Right lobe of liver (tissue), 6 donors: Measurements from ENCODE around the gene GATM. TPM values are rescaled to one million over a fixed set of nuclear protein-coding genes. Genes with fewer than 3 reads are reported as not detected.

Experiments
- ATAC-seq, 4 donors: fragments of 200-7000 bp; cut with Tn5 transposase; one replicate each; pipeline ENCODE4 v1.9.1; 2020; ENCODE audit warnings: mild to moderate bottlenecking in 4 of 4, moderate library complexity in 4 of 4
- DNase-seq, 3 donors: peaks; one replicate each; pipeline ENCODE4 v3.0.0-alpha.2; 2020
- H3K27ac ChIP-seq, 3 donors: fragments of 200-600 bp; one replicate each; pipeline ENCODE4 v1.8.0; 2022
- H3K27me3 ChIP-seq, 2 donors: fragments of 200-600 bp; one replicate each; pipeline ENCODE4 v1.8.0; 2022
- H3K36me3 ChIP-seq, 4 donors: fragments of 200-600 bp; sonication (generic) in 1 of 4; one replicate each; pipeline versions ENCODE4 v1.5.1 to v1.8.0; 2017 to 2022; ENCODE audit warnings: control low read depth in 1 of 4
- H3K4me1 ChIP-seq, 4 donors: fragments of 200-600 bp; sonication (generic) in 1 of 4; one replicate each; pipeline versions ENCODE4 v1.5.1 to v1.8.0; 2017 to 2022; ENCODE audit warnings: control low read depth in 1 of 4
- H3K4me3 ChIP-seq, 3 donors: fragments of 200-600 bp; one replicate each; pipeline ENCODE4 v1.8.0; 2022
- H3K9me3 ChIP-seq, 4 donors: fragments of 200-600 bp; sonication (generic) in 1 of 4; one replicate each; pipeline versions ENCODE4 v1.5.1 to v1.8.0; 2017 to 2022; ENCODE audit warnings: control low read depth in 1 of 4
- CTCF ChIP-seq, 4 donors: fragments of 200-600 bp in 3 of 4; fragments of 450-650 bp in 1 of 4; IDR thresholded peaks; one replicate each; pipeline versions ENCODE4 v1.5.1 to v1.8.0; 2016 to 2022; ENCODE audit warnings: antibody characterized with exemption in 4 of 4, mild to moderate bottlenecking in 2 of 4
- POLR2A ChIP-seq: fragments of 450-650 bp; IDR thresholded peaks from one replicate; pipeline ENCODE4 v1.6.1; 2017; ENCODE audit warnings: antibody characterized with exemption, mild to moderate bottlenecking
- WGBS: methylation state at CpG from one replicate; pipeline ENCODE4 v1.1.6; 2018; ENCODE audit warnings: low coverage, low lambda C conversion rate; ENCODE audit not compliant: insufficient coverage; ENCODE audit errors: missing lambda C conversion rate; 5-methylcytosine and 5-hydroxymethylcytosine counted together
- intact Hi-C, 2 donors: fragments of 100-400 bp; cut with DNase I; formaldehyde crosslinking; loops; one replicate each; pipeline versions ENCODE4 v1.11.2 to v1.14.1; 2022
- total RNA-seq, 6 experiments: library from RNA; depleted of rRNA in 2 of 6; stranded (reverse); fragments of >200 nt in 2 of 6; fragmentation: NEBNext Ultra II Directional in 3 of 6; extraction: Animal tissue kit (Norgen Biotek cat#: 25700) in 3 of 6; gene quantifications; one replicate each; pipeline versions ENCODE4 v1.1.0 to v1.2.4, GENCODE V29; 2016 to 2023
- donor health status: DM: no; HTN: yes; CAD: no.
- donor health status: DM: no; HTN: no; CAD: no.
- donor health status: DM: no; HTN: no; CAD: no.
- donor health status: DM: no; HTN: yes; CAD: no.
- donor health status: DM: no; HTN: yes; CAD: no.

Gene GATM
- total RNA-seq, 6 experiments from 2014 or later = 404 to 1,363 (median 579) TPM

- no peaks in the 10 kb centered on the region for H3K9me3 ChIP-seq
- ATAC-seq = no peak
- no peak for TF ChIP-seq CTCF (IDR thresholded peaks at IDR 0.05)
- TF ChIP-seq POLR2A = no peak
- WGBS = 86% methylated on average over 1 of the region's 1 CpG
- no peak overlapping the region for H3K4me3 ChIP-seq
- peaks cover 0 to 97% (median 41%) of the 10 kb centered on the region in 4 donors for H3K36me3 ChIP-seq
- H3K27me3 ChIP-seq = no peaks in the 10 kb centered on the region
- no peak for DNase-seq
- no peak overlapping the region for H3K27ac ChIP-seq
- H3K4me1 ChIP-seq = peaks cover 0 to 33% (median 15%) of the 10 kb centered on the region in 4 donors
- intact Hi-C loops = no loop called here
Measured at GRCh38 chr15:45364271-45364670, 14.1 kb downstream of the GATM start.

GRCh38 chr15:45363801-45364200 is 14.5 kb downstream of the GATM start:
- H3K27ac ChIP-seq = no peak overlapping the region
- peaks cover 0 to 93% (median 39%) of the 10 kb centered on the region in 4 donors for H3K36me3 ChIP-seq
- H3K4me3 ChIP-seq = no peak overlapping the region
- H3K9me3 ChIP-seq = no peaks in the 10 kb centered on the region
- TF ChIP-seq POLR2A = no peak
- TF ChIP-seq CTCF (IDR thresholded peaks at IDR 0.05) = no peak
- ATAC-seq = no peak
- no peak for DNase-seq
- H3K27me3 ChIP-seq = no peaks in the 10 kb centered on the region
- intact Hi-C loops = no loop called here
- WGBS = 35% methylated on average over 3 of the region's 3 CpGs
- peaks cover 0 to 33% (median 14%) of the 10 kb centered on the region in 4 donors for H3K4me1 ChIP-seq

GRCh38 chr15:45363334-45363733 is 15.0 kb downstream of the GATM start:
- intact Hi-C loops = no loop called here
- TF ChIP-seq CTCF (IDR thresholded peaks at IDR 0.05) (no peak), POLR2A (no peak)
- Histone ChIP-seq H3K36me3 (peaks cover 0 to 89% (median 37%) of the 10 kb centered on the region in 4 donors), H3K9me3 (no peaks in the 10 kb centered on the region), H3K4me1 (peaks cover 0 to 33% (median 14%) of the 10 kb centered on the region in 4 donors), H3K27me3 (no peaks in the 10 kb centered on the region), H3K4me3 (no peak overlapping the region), H3K27ac (no peak overlapping the region)
- WGBS = 65% methylated on average over 4 of the region's 4 CpGs
- DNase-seq = no peak
- ATAC-seq = no peak

- DNase-seq (no peak), ATAC-seq (peak in 1 of 4 donors; percentile 13)
- Histone ChIP-seq H3K27me3 (no peaks in the 10 kb centered on the region), H3K36me3 (peaks cover 0 to 80% (median 33%) of the 10 kb centered on the region in 4 donors), H3K27ac (no peak overlapping the region), H3K4me3 (no peak overlapping the region), H3K9me3 (no peaks in the 10 kb centered on the region), H3K4me1 (peaks cover 0 to 28% (median 14%) of the 10 kb centered on the region in 4 donors)
- TF ChIP-seq POLR2A = no peak
- no peak for TF ChIP-seq CTCF (IDR thresholded peaks at IDR 0.05)
- intact Hi-C loops = no loop called here
Measured at GRCh38 chr15:45362419-45362818, 15.9 kb downstream of the GATM start.

GRCh38 chr15:45361878-45362277 is 16.5 kb downstream of the GATM start:
- intact Hi-C loops = no loop called here
- Histone ChIP-seq H3K27ac (no peak overlapping the region), H3K36me3 (peaks cover 0 to 74% (median 32%) of the 10 kb centered on the region in 4 donors), H3K4me1 (peaks cover 0 to 28% (median 14%) of the 10 kb centered on the region in 4 donors), H3K9me3 (no peaks in the 10 kb centered on the region), H3K4me3 (no peak overlapping the region), H3K27me3 (no peaks in the 10 kb centered on the region)
- WGBS = 72% methylated on average over 7 of the region's 7 CpGs
- no peak for DNase-seq
- no peak for TF ChIP-seq POLR2A
- TF ChIP-seq CTCF (IDR thresholded peaks at IDR 0.05) = no peak
- ATAC-seq = peak; percentile 28 to 56 (median 43)
